HG03442 (cell line): ENCODE data around the gene CNGA2.

Experiments used
- ATAC-seq: cut with Tn5 transposase; IDR thresholded peaks from one replicate; pipeline ENCODE4 v1.9.1; 2021; ENCODE audit warnings: mild to moderate bottlenecking, moderate library complexity; ENCODE audit not compliant: unreplicated experiment

Gene CNGA2

DNA sequence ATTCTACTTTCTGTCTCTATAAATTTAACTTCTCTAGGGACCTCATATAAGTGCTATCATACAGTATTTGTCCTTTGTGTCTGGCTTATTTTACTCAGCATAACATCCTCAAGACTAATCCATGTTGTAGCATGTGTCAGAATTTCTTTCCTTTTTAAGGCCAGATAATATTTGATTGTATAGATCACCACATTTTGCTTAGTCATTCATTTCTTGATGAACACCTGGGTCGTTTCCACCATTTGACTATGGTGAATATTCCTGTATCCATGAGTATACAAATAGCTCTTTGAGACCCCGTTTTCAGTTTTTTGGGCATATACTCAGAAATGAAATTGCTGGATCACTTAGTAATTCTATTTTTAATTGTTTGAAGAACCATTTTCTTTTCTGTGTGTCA, 12.0 kb downstream of the CNGA2 start:
- no peak for ATAC-seq

DNA sequence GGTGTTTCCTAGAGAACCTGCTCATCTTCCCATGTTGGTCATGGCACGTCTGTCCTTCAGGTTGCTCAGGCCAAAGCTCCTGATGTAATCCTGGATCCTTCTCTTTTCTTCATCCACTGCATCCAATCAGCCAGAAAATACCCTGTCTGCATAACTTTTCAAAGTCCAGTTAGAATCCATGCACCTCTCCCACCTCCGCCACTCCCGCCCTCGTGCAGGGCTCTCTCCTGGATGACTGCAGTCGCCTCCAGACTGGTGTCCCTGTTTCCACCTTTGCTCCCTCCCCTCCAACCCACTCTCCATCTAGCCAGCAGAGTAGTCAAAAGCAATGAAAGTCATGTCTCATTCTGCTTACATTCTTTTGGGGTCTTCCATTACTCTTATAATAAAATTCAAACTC, 16.0 kb downstream of the CNGA2 start:
- ATAC-seq: no peak

DNA sequence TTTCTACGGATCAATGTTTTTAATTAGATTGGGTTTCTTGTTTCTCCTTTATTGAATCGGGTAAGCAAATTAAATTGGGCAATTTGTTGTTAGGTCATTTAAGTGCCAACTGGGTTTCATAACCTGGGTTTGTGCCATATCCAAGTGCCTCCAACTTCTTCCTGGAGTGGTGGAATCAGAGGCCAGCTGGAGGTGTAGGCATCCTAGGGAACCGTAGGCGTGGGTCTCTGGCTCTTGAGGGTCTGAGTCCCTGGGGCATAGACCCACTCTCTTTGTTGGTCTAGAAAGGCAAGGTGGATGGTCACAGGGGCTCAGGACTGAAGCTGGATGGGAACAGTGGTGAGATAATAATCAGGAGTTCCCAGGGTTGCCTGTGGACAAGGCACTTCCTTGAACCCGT, 18.3 kb downstream of the CNGA2 start:
- ATAC-seq: no peak

DNA sequence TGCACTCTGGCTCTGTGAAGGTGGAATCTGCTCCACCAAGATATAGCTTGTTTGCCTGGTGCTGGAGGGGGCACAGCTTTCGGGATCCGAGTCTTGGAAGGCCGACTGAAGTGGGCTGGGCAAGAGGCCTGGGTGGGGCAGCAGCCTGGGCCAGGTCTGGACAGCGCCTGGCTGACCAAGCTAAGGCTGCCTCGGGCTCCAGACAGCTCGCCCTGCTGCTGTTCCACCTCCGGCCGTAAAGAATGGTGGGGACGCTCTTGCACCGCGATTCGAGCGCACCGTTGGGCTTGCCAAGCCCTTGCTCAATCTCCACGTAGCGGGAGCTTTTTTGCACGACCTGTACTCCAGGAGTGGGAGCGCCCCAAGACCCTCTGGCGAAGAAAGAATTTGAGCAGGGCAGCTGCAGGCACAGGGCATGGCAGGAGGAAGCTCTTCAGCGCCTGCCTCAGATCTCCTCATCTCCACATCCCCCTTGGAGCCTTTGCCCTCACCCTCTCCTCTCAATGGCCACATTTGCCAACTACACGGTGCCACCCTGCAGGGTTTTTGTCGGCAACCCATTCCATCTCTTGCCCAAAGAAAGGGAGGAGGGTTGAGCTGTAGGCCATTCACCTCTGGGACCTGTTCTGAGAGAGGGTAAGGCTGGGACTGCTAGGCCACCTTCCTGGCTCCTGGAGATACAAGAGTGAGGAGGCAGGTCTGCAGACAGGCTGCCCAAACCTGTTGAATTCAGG, 18.9 kb downstream of the CNGA2 start:
- ATAC-seq: peak; percentile 75

DNA sequence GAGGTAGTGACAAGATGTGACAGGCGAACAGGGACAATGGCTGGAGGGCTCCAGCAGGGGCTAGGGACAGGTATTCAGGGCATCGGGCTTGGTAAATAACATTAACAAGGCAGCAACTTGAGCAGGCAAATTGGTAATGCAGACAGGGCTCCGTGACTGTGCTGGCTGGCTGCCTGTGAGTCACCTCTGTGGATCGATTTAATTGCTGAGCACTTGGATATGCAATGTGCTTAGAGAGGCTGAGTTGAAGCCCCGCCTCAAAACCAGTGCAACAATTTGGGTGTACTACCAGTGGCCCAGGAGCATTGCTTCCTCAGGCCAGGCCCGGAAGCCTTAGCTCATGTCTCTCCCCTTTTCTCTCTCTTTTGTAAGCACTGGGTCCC, 19.5 kb downstream of the CNGA2 start:
- ATAC-seq: no peak

DNA sequence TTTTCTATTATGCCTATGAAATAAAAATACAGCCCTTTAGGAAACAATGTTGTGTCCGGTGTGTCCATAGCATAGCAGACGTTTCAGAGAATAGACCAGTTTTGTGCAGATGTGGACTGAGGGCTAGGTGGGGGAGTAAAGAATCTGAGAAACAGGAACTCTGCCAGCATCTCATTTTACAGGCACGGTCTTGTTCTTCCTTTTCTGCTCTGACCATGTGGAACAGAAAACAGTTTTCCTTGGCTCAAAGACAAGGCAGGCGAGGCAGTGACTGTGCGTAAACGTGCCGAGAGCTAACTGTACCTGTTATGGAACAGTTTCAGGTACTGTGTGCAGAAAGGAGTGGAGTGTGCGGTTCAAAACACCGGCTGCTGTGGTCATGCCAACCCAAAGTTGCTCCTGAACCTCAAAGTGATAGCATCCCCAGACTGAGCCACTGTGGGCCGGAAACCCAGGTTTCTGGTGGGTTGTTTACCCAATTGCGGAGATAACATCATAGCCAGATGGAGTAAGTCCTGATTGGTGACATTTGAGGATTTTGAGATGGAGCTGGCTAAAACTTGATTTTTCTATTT, 20.2 kb downstream of the CNGA2 start:
- no peak for ATAC-seq

DNA sequence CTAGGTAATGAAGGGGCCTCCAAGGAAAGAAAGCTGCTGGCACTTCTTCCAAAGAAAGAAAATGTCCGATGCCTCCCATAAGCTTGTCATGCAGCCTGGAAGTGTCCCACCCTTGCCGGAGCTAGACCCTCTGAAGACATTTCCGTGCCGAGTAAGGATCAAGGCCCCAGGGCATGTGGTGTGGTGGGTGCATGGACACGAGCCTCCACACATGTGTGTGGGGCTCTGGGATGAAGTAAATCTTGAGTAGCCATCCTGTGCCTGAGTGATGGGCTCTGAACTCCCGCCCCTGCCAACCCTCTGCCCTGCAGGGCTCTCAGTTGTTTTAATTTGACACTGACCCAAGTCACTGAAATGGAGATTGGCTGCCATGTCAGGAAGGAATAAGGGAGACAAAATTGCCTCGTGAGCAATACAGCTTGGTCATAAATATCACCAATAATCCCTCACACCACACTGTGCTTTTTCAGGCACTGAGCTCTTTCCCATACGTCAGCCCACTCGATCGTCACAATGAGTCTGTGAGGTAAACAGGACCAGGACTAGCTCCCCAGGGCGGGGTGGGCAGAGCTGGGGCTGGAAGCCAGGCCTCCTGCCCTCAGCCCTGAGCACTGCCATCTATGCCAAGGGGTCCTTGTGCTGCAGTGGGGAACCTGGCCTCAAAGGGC, 24.6 kb downstream of the CNGA2 start:
- no peak for ATAC-seq

DNA sequence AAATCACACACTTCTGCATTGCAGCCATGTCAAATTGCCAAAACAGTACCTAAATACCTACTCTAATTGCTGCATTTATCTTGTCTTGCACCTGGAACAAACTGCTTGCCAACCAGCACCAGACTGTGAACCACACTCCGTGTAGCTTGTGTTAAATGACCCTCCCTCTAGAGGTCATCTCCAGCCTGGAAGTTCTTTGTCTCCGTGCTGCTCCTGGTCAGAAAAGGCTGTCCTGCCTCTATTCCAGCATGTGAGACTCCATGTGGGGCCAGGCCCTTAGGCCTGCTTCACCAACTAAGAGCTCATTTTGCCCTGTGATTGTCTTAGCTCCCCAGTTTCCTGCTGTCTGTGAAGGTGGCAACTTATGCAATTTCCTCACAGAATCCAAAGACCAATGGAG, 28.3 kb downstream of the CNGA2 start:
- no peak for ATAC-seq

DNA sequence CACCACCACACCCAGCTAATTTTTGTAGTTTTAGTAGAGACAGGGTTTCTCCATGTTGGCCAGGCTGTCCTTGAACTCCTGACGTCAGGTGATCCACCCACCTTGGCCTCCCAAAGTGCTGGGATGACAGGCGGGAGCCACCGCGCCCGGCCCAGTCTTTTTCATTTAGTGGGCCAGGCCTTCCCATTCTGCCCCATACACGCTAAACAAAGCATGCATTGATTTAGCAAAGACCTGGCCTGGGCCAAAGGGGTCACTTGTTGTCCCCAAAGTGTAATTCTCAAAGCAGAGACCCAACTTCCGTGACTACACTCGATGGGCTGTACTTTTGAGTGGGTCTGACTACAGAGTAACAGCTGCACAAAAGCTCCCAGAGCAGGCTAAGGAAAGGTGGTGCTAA, 29.2 kb downstream of the CNGA2 start:
- ATAC-seq: no peak

DNA sequence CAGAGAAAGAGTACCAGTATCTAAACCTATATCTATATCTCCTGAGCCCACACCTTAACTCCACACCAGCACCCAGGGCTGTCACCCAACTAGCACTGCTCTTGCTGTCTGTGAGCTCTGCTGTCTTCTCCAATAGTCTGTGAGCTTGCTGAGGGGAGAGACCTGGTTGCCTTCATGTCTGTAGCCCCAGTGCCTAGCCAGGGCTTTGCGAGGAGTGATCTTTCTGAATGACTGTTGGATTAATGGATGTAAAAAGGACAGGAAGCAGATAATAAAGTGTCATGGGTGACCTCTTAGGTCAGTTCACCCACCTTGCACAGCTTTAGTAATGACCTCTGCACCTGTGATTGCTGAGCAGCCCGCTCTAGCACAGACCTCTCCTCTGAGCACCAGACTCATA, 30.5 kb downstream of the CNGA2 start:
- no peak for ATAC-seq

DNA sequence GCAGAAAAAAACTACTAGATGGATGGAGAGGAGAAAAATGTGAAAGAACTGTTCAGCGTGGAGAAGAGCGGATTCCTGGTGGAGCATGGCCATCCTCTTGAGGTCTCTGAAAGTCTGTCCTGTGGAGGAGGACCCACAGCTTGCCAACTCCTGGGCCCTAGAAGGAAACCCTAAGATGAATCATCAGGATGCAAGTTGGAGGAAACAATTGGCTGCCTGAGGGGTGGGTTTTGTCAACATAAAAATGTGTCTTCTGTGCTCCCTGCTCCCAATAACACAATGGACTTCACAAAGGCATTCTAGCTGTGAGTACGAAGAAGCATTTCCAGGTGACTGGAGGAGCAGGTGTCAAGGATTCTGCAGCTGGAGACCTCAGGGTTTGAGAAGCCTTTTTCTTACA, 37.2 kb downstream of the CNGA2 start:
- ATAC-seq: no peak

DNA sequence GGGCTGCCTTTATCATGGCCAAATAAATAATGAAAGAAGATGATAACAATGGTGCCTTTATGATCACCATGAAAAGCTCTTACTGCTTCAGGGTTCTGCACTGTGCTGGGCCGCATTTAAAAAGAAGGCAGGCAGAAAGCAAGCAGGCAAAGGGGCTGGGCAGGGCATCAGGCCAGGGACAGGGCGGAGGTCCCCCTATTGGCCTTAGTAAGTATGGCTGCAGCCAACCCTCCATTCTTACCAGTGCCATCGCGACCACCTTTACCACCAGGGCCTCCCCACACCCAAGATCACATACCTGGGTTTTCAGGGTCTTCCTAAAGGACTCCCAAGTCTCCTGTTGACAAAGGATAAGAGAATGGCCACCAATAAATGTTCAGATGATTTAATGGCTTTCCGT, 38.9 kb downstream of the CNGA2 start:
- no peak for ATAC-seq

DNA sequence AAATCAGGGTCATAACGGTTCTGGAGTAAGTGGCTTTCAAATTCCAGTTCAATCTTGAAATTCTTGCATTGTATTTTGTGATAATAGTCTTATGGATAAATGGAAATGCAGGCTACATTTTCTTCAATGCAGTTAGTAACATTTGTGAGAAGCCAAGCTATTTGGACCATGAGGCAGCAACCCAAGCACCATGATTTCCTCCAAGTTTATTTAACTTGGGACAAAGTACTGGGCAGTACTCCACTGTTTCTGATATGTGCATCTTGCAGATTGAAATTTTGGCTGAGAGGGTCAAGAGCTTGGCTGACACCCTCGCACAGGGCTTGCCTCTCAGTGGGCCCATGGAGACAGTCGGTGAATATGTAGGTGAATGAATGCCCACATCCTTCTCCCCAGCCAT, 39.9 kb downstream of the CNGA2 start:
- ATAC-seq: no peak

DNA sequence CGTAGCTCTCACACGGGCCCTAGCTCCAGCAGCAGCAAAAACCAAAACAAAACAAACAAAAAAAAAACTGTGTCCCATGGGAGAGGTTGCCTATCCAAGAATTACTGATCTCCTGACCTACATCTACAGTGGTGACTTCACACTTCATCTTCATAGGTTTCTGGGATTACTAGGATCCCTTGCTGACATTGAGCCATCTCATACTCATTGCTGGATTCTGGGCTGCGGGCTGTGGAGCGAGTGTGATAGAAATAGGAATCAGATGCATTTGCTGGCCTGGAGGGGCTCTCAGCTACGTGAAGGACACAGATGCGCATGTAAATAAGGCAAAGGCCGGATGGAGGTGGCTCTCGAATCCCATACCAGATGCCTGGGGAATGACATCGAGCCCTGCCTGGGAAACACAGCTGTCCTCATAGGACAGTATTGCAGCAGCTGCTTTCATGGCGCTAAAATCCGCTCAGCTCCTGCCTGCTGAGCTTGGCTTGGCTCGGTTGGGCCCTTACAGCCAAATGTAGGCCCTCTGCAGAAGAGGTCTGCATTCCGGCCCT, 41.7 kb downstream of the CNGA2 start:
- no peak for ATAC-seq

DNA sequence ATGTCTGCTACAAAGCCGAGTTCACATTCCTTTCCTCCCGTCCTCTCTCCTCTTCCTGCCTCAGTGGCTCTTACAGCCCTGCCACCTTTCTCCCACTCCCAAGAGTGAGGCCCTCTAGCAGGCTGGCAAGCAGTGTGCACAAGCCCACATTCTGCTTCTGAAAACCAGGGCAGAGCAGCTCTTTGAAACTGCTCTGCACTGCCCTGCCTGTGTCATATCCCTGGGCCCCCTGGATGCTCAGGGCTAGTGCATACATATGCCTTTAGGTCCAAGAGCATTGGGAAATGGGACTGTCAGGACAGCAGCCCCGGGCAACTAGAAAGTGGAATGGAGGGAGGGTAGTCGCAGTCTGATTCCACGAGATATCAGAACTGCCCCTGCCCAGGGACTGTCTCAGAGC, 42.4 kb downstream of the CNGA2 start:
- no peak for ATAC-seq

DNA sequence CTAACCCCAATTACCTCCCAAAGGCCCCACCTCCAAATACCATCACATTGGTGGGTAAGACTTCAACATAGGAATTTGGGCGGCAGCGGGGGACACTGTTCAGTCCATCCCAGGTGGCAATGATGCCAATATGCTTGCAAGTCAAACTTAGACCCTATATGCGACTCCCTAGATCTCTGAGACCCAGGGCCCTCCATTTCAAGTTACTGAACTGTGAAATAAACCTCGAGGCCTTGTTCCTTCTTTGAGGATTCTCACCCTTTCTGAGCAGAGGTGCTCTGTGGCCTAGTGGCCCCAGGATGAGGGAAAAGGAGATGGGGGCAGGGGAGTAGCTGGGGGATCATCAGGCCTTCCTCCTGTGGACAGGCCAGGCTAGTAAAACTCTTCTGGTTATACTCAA, 44.7 kb downstream of the CNGA2 start:
- ATAC-seq: no peak

DNA sequence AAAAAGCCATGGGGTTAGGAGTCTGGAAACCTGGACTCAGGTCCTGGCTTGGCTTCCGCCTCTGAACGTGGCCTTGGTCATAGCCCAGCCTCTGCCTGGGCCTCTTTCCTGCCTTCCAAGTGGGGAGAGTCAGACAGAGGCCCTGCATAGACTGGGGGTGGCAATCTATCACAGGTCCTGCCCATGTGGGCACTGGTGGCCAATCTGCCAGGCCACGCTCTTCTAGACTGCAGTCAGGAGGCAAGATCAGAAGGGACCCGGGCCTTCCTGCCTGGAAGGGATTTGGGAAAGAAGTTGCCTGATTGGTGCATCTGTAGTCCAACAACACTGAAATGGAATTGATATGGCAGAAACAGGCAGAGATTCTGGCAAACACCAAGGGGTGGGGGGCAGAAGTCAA, 46.1 kb downstream of the CNGA2 start:
- ATAC-seq: no peak

DNA sequence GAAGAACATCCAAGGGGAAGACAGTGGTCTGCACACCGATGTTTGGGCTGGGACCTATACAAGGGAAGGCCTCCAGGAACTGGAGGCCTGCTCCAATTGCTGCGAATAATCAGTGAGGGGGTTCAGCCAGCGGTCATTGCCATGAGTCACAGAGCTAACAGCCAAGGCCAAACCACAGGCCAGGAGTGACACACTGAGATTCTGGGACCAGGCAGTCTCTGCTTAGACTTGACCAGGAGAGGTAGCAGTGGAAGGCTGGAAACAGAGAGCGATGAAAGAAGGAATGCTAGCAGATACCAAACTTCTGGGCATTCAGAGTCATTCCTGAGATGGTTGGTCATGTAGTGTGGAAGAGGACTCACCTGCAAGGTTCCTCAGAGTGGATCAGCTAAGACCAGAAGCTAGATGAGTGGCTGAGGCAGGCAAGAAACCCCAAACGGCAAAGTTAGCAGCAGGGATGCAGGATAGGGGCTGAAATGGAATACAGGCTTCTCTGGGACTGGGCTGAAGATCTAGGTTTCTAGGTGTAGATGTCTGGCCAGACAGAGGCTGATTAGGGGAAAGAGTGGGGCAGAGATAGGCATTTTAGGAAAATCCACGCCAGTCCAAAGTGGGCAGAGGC, 54.7 kb downstream of the CNGA2 start:
- ATAC-seq: no peak

DNA sequence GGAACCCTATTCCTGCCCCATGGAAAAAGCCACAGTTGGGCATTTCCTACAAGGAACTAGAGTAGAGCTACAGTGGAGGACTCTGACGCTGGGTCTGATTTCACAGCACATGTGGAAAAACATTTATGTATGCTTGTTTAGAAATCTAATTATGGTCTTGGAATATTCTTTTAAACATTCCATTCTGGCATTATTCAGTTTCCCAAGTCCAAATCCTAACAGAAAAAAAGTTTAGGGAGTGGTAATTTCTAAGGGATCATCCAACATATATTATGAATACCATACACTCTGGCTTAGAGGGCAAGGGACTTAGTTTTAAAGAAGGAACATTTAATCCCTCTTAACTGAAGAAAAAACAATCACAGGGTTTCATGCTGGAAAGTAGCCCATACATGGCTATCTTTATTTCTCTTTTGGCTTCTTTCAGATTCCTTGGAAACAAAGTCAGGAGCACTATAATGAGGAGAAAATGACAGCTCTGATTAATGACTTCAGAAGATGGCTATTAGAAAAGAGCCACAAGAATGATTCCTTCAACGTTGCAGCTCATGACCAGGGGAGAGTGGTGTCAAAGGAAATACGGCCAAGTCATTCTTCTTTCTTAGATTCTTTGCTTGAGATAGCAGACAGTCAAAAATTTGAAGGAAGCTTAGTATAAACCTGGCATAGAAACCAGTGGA, 56.1 kb downstream of the CNGA2 start:
- ATAC-seq: no peak

DNA sequence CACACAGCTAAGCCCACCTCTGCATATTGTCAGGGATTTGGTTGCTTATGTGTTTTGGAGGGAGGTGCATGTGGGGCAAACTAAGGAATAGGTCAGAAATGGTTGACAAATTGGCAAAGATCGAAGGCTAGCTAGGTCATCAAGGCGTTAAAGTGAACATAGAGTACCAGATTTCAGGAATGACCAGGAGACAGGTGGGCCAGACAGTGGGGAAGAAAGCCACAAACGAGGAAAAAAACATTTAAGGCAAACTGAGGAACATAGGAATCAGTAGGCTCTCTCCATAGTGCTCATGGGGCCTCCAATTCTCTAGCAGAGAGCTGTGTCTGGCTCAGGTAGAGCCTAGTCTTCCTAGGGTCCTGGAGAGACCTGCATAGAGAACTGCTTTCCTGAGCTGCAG, 57.4 kb downstream of the CNGA2 start:
- ATAC-seq: no peak

DNA sequence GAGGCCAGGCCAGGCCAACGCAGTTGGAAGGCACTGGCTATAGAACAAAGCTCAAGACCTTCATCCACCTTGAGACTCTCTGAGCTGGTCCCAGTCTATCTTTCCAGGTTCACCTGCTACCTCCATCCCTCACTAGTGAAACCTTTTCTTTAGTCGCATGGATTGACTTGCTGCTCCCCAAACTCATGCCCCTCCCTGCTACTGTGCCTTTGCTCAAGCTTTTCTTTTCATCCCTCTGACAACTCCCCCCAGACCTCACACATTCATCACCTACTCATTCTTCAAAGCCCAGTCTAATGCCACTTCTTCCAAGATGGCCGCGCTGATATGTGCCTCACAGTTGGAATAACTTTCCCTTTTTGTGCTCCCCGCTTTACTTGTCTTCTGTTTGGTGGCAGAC, 58.0 kb downstream of the CNGA2 start:
- ATAC-seq: no peak
